Effector memory CD8-positive, alpha-beta T cell (primary cell): ENCODE data around the gene IL4.
A peak's percentile ranks its signal among the peaks of the same experiment; 100 is the strongest.

ENCODE experiments used
- ATAC-seq: fragments of 150-1000 bp; cut with Tn5 transposase; replicated peaks from 2 replicates; pipeline ENCODE4 v1.10.0; 2021; ENCODE audit warnings: mild to moderate bottlenecking, moderate library complexity
- DNase-seq, 3 experiments: peaks; one replicate each; pipeline ENCODE4 v3.0.0; 2021
- H3K27ac Mint-ChIP-seq, 2 donors: one replicate each; pipeline ENCODE4 v1.8.0; 2022; ENCODE audit warnings: mild to moderate bottlenecking in 2 of 2, mixed read lengths in 2 of 2, moderate library complexity in 2 of 2
- H3K27me3 Mint-ChIP-seq, 2 donors: one replicate each; pipeline ENCODE4 v1.8.0; 2022; ENCODE audit warnings: mixed read lengths in 2 of 2
- H3K36me3 Mint-ChIP-seq: one replicate; pipeline ENCODE4 v1.8.0; 2022; ENCODE audit warnings: mild to moderate bottlenecking, moderate library complexity, mixed read lengths; ENCODE audit not compliant: insufficient read depth
- H3K4me1 Mint-ChIP-seq, 2 donors: one replicate each; pipeline ENCODE4 v1.8.0; 2022; ENCODE audit warnings: low read depth in 2 of 2, mixed read lengths in 2 of 2
- H3K4me3 Mint-ChIP-seq, 2 donors: one replicate each; pipeline ENCODE4 v1.8.0; 2022; ENCODE audit warnings: mild to moderate bottlenecking in 2 of 2, mixed read lengths in 2 of 2, moderate library complexity in 2 of 2
- H3K9me3 Mint-ChIP-seq, 2 donors: one replicate each; pipeline ENCODE4 v1.8.0; 2022; ENCODE audit warnings: mixed read lengths in 2 of 2

Gene IL4

DNA sequence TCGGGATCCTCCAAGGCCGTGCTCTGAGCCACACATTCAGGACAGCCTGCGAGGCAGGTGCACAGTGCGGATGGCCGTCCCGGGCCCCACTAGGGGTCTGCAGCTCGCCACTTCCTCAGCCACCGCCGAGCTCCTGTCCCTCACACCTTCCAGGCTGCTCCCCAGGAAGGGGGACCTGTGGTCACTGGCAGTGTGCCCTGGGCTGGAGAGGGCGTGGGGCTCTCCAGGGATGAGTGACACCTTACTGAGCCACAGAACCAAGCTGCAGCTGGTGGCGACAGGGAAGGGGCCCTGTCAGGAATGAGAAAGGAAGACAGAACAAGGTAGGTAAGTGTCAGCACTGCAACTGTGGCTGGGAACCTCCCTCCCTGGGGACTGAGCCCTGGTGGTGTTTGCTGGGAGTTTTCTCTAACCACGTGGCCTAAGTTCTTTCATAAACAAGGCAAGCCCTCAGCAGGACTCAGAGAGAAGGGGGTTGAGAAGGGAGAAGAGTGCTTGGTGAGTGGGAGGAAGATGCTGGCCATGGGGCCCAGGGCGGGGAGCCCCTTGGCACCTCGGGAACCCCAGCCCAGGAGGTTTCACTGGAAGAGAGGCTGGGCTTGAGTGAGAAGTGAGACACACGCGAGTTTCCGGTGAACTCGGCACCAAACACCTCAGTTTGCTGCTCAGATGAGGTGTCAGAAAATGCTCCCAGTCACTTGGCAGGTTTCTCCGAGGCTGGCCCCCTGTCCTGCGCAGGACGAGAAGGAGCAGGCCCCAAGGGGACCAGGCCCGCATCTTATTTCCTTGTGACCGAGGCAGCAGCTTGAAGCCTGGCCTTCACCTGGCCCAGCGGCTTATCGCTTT lies 10.6 kb upstream of the IL4 start:
- peak; percentile 40 to 63 (median 44) for DNase-seq
- no peaks in the 10 kb centered on the region for H3K9me3 Mint-ChIP-seq
- H3K4me1 Mint-ChIP-seq = peaks cover 36 to 43% of the 10 kb centered on the region in 2 donors
- peak overlapping the region; percentile 67 to 76 for H3K4me3 Mint-ChIP-seq
- peak; percentile 74 for ATAC-seq
- peaks cover 12% of the 10 kb centered on the region for H3K36me3 Mint-ChIP-seq
- peak overlapping the region; percentile 88 to 99 for H3K27ac Mint-ChIP-seq
- H3K27me3 Mint-ChIP-seq = peaks cover 0 to 38% of the 10 kb centered on the region in 2 donors

DNA sequence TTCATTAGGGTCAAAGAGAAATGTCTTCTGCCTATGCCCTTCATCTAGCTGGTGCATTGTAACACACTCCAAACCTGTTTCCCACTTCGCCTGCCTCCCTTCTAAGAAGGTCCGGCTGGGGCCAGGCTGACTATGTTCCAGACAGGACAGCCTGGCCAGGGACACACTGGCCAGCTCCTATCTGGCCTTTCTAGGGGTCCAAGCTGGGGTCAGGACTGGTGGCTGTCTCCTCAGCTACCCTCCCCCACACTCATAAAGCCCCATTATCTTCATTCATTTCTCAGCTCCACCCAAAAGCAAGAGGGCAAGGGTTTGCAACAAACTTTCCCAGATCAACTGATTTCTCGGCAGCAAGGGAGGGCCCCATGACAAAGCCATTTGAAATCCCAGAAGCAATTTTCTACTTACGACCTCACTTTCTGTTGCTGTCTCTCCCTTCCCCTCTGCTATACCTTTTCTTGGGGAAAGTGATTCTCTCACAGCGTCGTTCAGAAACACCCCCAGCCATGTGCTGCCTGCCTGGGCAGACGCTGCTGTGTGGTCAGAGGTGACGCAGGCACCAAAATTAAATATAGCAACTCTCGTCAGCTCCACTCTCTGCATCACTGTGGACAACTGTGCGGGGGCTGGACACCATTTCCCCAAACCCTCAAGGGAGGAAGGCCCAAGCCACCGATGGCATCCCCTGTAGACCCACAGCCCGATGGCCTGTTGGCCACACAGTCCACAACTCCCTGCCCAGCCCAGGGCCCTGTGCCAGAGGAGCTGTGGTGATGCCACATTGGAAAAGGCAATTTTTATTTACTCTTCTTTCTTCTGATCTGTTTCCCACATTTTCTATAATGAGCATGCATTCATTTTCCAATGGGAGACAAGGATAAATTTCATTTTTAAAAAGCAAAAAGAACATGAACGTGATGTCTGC lies 9.8 kb upstream of the IL4 start:
- peaks cover 32 to 43% of the 10 kb centered on the region in 2 donors for H3K4me1 Mint-ChIP-seq
- ATAC-seq = peak; percentile 77
- DNase-seq = peak; percentile 37 to 52 (median 41)
- peak overlapping the region; percentile 67 to 76 for H3K4me3 Mint-ChIP-seq
- peaks cover 12% of the 10 kb centered on the region for H3K36me3 Mint-ChIP-seq
- H3K9me3 Mint-ChIP-seq = no peaks in the 10 kb centered on the region
- peaks cover 0 to 30% of the 10 kb centered on the region in 2 donors for H3K27me3 Mint-ChIP-seq
- H3K27ac Mint-ChIP-seq = peak overlapping the region; percentile 88 to 99

DNA sequence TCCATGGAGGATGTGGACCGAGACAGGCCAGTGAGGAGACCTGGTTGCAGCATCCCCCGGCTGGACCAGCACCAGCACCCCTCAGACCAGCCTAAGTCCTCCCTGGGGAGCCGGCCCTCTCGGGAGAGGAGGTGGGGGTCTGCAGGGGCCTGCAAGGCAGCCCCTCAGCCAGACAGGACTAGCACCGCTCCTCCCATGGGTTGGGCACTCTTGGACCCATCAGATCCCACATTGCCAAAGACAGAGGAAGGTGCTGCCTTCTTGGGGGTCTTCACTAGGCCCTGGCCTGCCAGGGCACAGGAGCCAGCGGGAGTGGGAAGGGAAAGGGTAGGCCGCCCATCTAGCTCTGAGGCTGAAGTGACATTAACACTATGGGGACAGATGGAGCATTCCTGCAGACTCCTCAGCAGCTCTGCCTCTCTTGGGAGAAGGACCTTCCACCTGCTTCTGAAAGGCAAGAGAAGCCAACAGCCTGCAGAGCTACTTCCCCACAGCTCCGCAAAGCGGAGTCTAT lies 9.0 kb upstream of the IL4 start:
- Mint-ChIP-seq H3K4me3 (peak overlapping the region; percentile 67 to 76), H3K27me3 (peaks cover 0 to 28% of the 10 kb centered on the region in 2 donors), H3K4me1 (peaks cover 31 to 43% of the 10 kb centered on the region in 2 donors), H3K9me3 (no peaks in the 10 kb centered on the region), H3K27ac (peak overlapping the region; percentile 88 to 99), H3K36me3 (peaks cover 12% of the 10 kb centered on the region)
- no peak for ATAC-seq
- no peak for DNase-seq

DNA sequence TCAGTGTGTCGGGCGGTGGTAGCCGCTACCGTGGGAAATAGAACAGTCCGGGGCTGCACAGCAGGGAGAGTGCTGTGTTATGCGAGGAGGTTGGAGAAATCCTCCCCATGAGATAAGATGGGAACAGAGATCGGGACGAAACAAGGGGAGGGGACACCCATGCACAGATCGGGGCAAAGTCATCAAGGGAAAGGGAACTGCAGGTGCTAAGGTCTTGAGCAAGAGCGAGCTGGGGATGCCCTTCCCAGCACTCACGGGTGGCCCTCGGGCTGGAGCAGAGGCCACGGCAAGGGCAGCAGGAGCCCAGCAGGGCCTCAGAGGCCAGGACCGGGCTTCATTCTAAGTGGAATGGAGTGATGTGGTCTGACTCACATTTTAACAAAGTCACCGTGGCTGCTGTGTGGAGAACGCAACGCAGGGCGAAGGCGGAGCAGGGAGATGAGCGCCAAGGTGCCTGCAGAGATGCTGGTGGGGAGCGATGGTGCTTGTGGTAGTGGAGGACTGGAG lies 8.2 kb upstream of the IL4 start:
- Mint-ChIP-seq H3K27me3 (peaks cover 0 to 37% of the 10 kb centered on the region in 2 donors), H3K4me1 (peaks cover 31 to 43% of the 10 kb centered on the region in 2 donors), H3K9me3 (no peaks in the 10 kb centered on the region), H3K27ac (peak overlapping the region in 1 of 2 donors; percentile 99), H3K36me3 (peaks cover 12% of the 10 kb centered on the region), H3K4me3 (no peak overlapping the region)
- DNase-seq (no peak), ATAC-seq (no peak)

- DNase-seq (no peak), ATAC-seq (no peak)
- peaks cover 0 to 42% of the 10 kb centered on the region in 2 donors for H3K27me3 Mint-ChIP-seq
- peak overlapping the region in 1 of 2 donors; percentile 6 for H3K4me3 Mint-ChIP-seq
- peak overlapping the region in 1 of 2 donors; percentile 16 for H3K27ac Mint-ChIP-seq
- peaks cover 12% of the 10 kb centered on the region for H3K36me3 Mint-ChIP-seq
- H3K4me1 Mint-ChIP-seq = peaks cover 28 to 42% of the 10 kb centered on the region in 2 donors
- no peaks in the 10 kb centered on the region for H3K9me3 Mint-ChIP-seq
Measured at GRCh38 chr5:132666310-132667123, 7.3 kb upstream of the IL4 start.

- ATAC-seq (no peak), DNase-seq (no peak)
- Mint-ChIP-seq H3K36me3 (peaks cover 12% of the 10 kb centered on the region), H3K4me3 (no peak overlapping the region), H3K9me3 (no peaks in the 10 kb centered on the region), H3K27ac (no peak overlapping the region), H3K4me1 (peaks cover 28 to 42% of the 10 kb centered on the region in 2 donors), H3K27me3 (peaks cover 0 to 42% of the 10 kb centered on the region in 2 donors)
Measured at GRCh38 chr5:132667309-132667708, 6.5 kb upstream of the IL4 start.

- Mint-ChIP-seq H3K36me3 (peaks cover 12% of the 10 kb centered on the region), H3K9me3 (no peaks in the 10 kb centered on the region), H3K4me3 (no peak overlapping the region), H3K27me3 (peaks cover 0 to 42% of the 10 kb centered on the region in 2 donors), H3K27ac (peak overlapping the region in 1 of 2 donors; percentile 12), H3K4me1 (peaks cover 24 to 37% of the 10 kb centered on the region in 2 donors)
- no peak for ATAC-seq
- DNase-seq = no peak
Measured at GRCh38 chr5:132667761-132668705, 5.8 kb upstream of the IL4 start.

GRCh38 chr5:132668706-132669454 lies 4.9 kb upstream of the IL4 start:
- no peak overlapping the region for H3K4me3 Mint-ChIP-seq
- DNase-seq (no peak), ATAC-seq (no peak)
- no peaks in the 10 kb centered on the region for H3K9me3 Mint-ChIP-seq
- peaks cover 0 to 42% of the 10 kb centered on the region in 2 donors for H3K27me3 Mint-ChIP-seq
- peaks cover 9% of the 10 kb centered on the region for H3K36me3 Mint-ChIP-seq
- no peak overlapping the region for H3K27ac Mint-ChIP-seq
- H3K4me1 Mint-ChIP-seq = peaks cover 18 to 33% of the 10 kb centered on the region in 2 donors

- Mint-ChIP-seq H3K4me1 (peaks cover 18 to 33% of the 10 kb centered on the region in 2 donors), H3K36me3 (peaks cover 4% of the 10 kb centered on the region), H3K27me3 (peaks cover 0 to 42% of the 10 kb centered on the region in 2 donors), H3K4me3 (no peak overlapping the region), H3K9me3 (no peaks in the 10 kb centered on the region), H3K27ac (peak overlapping the region in 1 of 2 donors; percentile 53)
- DNase-seq (no peak), ATAC-seq (no peak)
Measured at GRCh38 chr5:132669455-132669820, 4.4 kb upstream of the IL4 start.

GRCh38 chr5:132669966-132670882 lies 3.6 kb upstream of the IL4 start:
- Mint-ChIP-seq H3K27ac (peak overlapping the region in 1 of 2 donors; percentile 53), H3K4me3 (no peak overlapping the region), H3K36me3 (peaks cover 3% of the 10 kb centered on the region), H3K9me3 (no peaks in the 10 kb centered on the region), H3K27me3 (peaks cover 0 to 40% of the 10 kb centered on the region in 2 donors), H3K4me1 (peaks cover 17 to 31% of the 10 kb centered on the region in 2 donors)
- DNase-seq (no peak), ATAC-seq (no peak)
